Measurements from ENCODE around the gene NLN. TPM values are rescaled to one million over a fixed set of nuclear protein-coding genes. Genes with fewer than 3 reads are reported as not detected.
"Not testable (repeated sequence)": the region's sequence is repeated elsewhere in the genome, so short reads cannot be mapped to it uniquely, and the experiment has no call there.

The NLN gene
- total and polyA plus RNA-seq, 12 donors = 0.77 to 14.1 (median 6.9) TPM

DNA sequence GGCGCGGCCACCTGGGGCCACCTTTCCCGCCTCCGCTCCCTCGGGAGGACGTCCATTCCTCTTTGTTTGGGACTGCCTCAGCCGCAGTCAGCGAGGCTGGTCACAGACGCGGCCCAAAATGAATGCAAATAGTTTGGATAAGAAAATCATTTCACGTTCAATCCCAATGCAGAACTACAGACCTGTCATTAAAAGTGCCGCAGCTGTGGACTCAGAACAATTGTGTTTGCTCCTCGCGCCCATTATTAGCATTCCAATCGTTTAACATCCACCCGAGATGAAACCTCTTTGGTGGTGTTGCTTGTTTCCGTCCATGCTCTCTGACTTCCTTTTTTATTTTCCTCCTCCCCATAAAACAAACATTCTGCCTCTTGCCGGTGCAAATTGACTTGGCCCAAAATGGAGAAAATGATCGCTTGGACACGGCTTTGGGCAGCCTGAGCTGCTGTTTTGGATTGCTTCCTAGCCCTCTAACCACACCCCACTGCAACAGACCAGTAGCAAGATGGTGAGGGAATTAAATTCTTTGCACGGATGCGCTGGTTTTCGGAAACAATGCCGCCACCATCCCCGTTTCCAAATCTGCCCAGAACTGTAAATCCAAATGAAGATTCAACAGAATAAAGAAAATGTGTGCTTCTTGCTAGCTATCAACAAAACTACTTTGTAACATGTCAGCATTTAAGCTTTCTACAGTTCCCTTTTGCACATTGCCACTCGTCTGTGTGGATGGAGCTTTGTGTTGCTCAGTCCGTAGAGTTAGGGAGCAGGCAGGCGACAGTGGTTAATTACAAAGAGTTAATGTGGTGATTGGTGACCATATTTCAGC is 784 bp downstream of the NLN start:
- peak overlapping the region; percentile 7 to 90 (median 46) for H3K4me3 ChIP-seq
- H3K27me3 ChIP-seq = no peaks in the 10 kb centered on the region
- intact Hi-C loops (cut with DNase I) = no loop called here
- peak in 3 of 7 donors; percentile 13 to 24 (median 21) for DNase-seq
- H3K27ac ChIP-seq = peak overlapping the region in 3 of 5 donors; percentile 63 to 71 (median 66)
- H3K36me3 ChIP-seq (replicated peaks in 1 of 2) = no peaks in the 10 kb centered on the region
- H3K9me3 ChIP-seq (replicated peaks in 1 of 3) = no peaks in the 10 kb centered on the region
- H3K4me1 ChIP-seq (replicated peaks in 1 of 2) = peaks cover 6 to 11% of the 10 kb centered on the region in 2 donors
- 8 to 10% (median 10%) methylated on average over 20 to 28 of the region's 28 CpGs for WGBS, 4 donors
- TF ChIP-seq, protein P1, sequence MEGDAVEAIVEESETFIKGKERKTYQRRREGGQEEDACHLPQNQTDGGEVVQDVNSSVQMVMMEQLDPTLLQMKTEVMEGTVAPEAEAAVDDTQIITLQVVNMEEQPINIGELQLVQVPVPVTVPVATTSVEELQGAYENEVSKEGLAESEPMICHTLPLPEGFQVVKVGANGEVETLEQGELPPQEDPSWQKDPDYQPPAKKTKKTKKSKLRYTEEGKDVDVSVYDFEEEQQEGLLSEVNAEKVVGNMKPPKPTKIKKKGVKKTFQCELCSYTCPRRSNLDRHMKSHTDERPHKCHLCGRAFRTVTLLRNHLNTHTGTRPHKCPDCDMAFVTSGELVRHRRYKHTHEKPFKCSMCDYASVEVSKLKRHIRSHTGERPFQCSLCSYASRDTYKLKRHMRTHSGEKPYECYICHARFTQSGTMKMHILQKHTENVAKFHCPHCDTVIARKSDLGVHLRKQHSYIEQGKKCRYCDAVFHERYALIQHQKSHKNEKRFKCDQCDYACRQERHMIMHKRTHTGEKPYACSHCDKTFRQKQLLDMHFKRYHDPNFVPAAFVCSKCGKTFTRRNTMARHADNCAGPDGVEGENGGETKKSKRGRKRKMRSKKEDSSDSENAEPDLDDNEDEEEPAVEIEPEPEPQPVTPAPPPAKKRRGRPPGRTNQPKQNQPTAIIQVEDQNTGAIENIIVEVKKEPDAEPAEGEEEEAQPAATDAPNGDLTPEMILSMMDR (IDR thresholded peaks at IDR 0.05) = no peak
- TF ChIP-seq POLR2A (IDR thresholded peaks at IDR 0.05) = peak in 1 of 2 donors; percentile 3

DNA sequence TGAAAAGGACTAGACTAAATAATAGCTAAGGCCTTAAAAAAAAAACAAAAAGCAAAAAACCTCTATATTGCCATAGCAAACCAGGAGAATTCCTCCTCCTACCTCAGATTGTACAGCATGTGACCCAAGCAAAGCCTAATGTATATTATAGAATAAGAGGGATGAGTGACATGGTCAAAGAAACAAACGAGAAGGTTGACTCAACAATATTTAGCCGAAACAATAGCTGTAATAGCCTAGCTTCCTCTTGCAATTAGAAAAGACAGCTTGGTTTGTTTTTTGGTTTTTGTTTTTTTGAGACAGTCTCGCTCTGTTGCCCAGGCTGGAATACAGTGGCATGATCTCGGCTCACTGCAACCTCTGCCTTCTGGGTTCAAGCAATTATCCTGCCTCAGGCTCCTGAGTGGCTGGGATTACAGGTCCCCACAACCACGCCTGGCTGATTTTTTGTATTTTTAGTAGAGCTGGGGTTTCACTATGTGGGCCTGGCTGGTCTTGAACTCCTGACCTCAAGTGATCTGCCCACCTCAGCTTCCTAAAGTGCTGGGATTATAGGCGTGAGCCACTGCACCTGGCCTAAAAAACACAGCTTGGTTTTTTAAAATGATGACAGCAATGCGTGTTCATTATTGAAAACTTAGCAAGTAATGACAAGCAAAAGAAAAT is 5.6 kb downstream of the NLN start:
- peaks cover 0 to under 1% of the 10 kb centered on the region in 2 donors for H3K4me1 ChIP-seq (replicated peaks in 1 of 2)
- WGBS, 4 donors = 79 to 88% (median 85%) methylated on average over 7 of the region's 7 CpGs
- H3K36me3 ChIP-seq (replicated peaks in 1 of 2) = no peaks in the 10 kb centered on the region
- no peaks in the 10 kb centered on the region for H3K27me3 ChIP-seq
- no peak for DNase-seq
- intact Hi-C loops (cut with DNase I) = no loop called here
- H3K4me3 ChIP-seq = no peak overlapping the region
- H3K9me3 ChIP-seq (replicated peaks in 1 of 3) = no peaks in the 10 kb centered on the region
- no peak overlapping the region for H3K27ac ChIP-seq
- no peak for TF ChIP-seq POLR2A (IDR thresholded peaks at IDR 0.05)
- TF ChIP-seq, protein P1 (IDR thresholded peaks at IDR 0.05) = no peak

DNA sequence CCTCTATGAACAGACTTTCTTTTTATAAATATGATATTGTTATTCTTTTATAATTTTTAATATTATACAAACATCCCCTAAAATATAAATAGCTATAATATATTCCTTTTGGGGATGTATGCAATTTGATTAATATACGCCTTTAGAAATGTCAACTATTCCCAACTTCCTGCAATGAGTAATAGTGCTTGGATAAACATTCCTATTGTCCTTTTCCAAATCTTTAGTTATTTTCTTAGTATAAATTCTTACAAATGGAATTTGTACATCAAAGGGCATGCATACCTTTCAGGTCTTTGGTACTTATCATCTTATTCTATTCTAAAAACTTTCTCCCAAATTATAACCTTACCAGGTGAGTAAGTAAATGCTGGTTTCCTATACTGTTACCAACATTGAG is 6.2 kb downstream of the NLN start:
- H3K36me3 ChIP-seq (replicated peaks in 1 of 2) = no peaks in the 10 kb centered on the region
- H3K4me3 ChIP-seq = no peak overlapping the region
- intact Hi-C loops (cut with DNase I) = no loop called here
- TF ChIP-seq POLR2A (IDR thresholded peaks at IDR 0.05) = no peak
- TF ChIP-seq, protein P1 (IDR thresholded peaks at IDR 0.05) = no peak
- no peak overlapping the region for H3K27ac ChIP-seq
- 90 to 100% (median 95%) methylated on average over 1 of the region's 1 CpG for WGBS, 4 donors
- no peaks in the 10 kb centered on the region for H3K9me3 ChIP-seq (replicated peaks in 1 of 3)
- H3K27me3 ChIP-seq = no peaks in the 10 kb centered on the region
- no peaks in the 10 kb centered on the region for H3K4me1 ChIP-seq (replicated peaks in 1 of 2)
- no peak for DNase-seq

DNA sequence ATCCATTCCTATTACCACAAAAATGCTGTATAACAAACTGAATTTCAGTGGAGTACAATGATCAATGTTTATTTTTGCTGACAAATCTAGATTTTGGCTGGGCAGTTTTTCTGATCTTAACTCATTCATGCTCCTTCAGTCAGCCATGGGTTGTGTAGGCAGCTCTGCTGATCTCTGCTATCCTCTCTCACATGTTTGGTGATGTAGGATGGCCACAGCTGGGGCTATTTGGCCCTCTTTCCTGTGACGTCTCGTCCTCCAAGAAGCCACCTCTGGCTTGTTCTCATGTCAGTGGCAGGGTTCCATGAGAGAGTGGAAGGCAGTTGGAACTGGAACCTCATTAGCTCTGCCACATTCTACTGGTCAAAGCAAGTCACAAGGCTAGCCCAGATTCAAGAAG is 8.9 kb downstream of the NLN start:
- TF ChIP-seq, protein P1 (IDR thresholded peaks at IDR 0.05) = no peak
- TF ChIP-seq POLR2A (IDR thresholded peaks at IDR 0.05) = no peak
- DNase-seq = peak in 1 of 7 donors; percentile 15
- Histone ChIP-seq H3K36me3 (replicated peaks in 1 of 2) (no peaks in the 10 kb centered on the region), H3K9me3 (replicated peaks in 1 of 3) (no peaks in the 10 kb centered on the region), H3K4me1 (replicated peaks in 1 of 2) (no peaks in the 10 kb centered on the region), H3K4me3 (no peak overlapping the region), H3K27me3 (no peaks in the 10 kb centered on the region), H3K27ac (no peak overlapping the region)
- intact Hi-C loops (cut with DNase I) = no loop called here
- 71 to 83% (median 82%) methylated on average over 2 of the region's 2 CpGs for WGBS, 4 donors

DNA sequence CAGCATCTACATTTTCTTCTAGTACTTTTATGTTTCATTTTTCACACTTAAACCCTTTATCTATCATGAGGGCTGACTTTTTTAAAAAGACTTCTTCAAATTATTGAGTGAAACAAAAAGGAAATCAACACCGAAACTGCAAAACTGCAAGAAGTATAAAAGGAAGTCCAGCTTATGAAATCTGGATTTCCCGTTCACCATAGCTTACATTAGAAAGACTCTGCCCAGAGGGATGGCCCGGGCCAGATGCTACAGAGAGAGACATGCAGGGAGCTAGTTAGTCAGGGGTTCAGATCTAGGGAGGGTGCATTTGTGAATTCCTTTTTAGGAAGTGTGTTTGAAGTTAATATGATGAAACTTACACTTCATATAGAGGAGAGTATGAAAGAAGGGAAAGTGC is 10.0 kb downstream of the NLN start:
- DNase-seq = peak in 4 of 7 donors; percentile 11 to 50 (median 26)
- H3K27ac ChIP-seq; H3K36me3 ChIP-seq (replicated peaks in 1 of 2); H3K4me1 ChIP-seq (replicated peaks in 1 of 2); H3K4me3 ChIP-seq; H3K27me3 ChIP-seq; intact Hi-C loops (cut with DNase I); H3K9me3 ChIP-seq (replicated peaks in 1 of 3): not testable (repeated sequence)
- 79 to 90% (median 83%) methylated on average over 3 of the region's 3 CpGs for WGBS, 4 donors

DNA sequence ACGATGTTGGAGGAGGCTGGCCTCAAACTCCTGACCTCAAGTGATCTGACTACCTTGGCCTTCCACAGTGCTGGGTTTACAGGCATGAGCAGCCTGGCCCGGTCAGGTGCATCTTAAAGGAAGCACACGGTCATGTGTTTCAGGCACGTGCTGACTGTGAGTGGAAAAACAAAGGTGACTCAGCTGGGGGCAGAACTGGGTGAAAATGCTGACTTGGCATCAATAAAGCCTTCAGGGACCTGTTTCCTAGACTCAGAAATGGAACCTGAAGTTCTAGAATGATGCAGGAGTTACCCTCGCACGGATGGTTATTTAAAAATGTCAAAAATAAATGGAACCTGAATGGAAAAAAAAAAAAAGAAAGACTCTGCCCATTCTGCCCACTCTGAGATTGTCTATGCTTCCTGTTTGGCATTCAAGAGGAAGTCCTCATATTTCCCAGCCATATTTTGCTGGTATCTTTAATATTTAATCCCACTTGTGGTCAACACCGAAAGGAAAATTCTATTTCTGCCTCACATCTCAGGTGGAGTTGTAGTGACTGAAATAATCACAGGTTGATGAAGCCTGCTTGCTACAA is 12.3 kb downstream of the NLN start:
- H3K9me3 ChIP-seq (replicated peaks in 1 of 3); H3K4me3 ChIP-seq; intact Hi-C loops (cut with DNase I); DNase-seq; H3K36me3 ChIP-seq (replicated peaks in 1 of 2); H3K4me1 ChIP-seq (replicated peaks in 1 of 2); H3K27me3 ChIP-seq; H3K27ac ChIP-seq: not testable (repeated sequence)
- 64 to 72% (median 69%) methylated on average over 6 to 7 of the region's 7 CpGs for WGBS, 4 donors

All from adrenal gland (tissue), 12 donors.